ENCODE data around the gene TF. TPM values are rescaled to one million over a fixed set of nuclear protein-coding genes. Genes with fewer than 3 reads are reported as not detected.

The TF gene
- polyA plus RNA-seq, 1 of the 3 experiments (the other 2 are of a cell fraction): 0.08 TPM

- TF ChIP-seq JUND (IDR thresholded peaks at IDR 0.05) (no peak), USF1 (IDR thresholded peaks at IDR 0.05; ENCODE audit: borderline replicate concordance, low read depth) (no peak), TAF1 (IDR thresholded peaks at IDR 0.05; ENCODE audit: borderline replicate concordance, low read depth, low read length) (no peak), MAX (IDR thresholded peaks at IDR 0.05; ENCODE audit: low read depth) (no peak), REST (IDR thresholded peaks at IDR 0.05; ENCODE audit: low read depth, low read length) (no peak)
- H3K79me2 ChIP-seq (ENCODE audit: insufficient read depth): no peaks in the 10 kb centered on the region
- H3K27me3 ChIP-seq (ENCODE audit: insufficient read depth): no peaks in the 10 kb centered on the region; the same call in 1 of the 2 replicates
- H4K20me1 ChIP-seq (ENCODE audit: insufficient read depth): no peaks in the 10 kb centered on the region
- ChIA-PET POLR2A (no interaction called here), CTCF (interaction anchor here (0.6 kb wide), 1 partner anchor 22 kb away, joined by 3 read pairs; no protein-coding TSS in a partner anchor)
- DNase-seq: no peak
- no peak overlapping the region for H2AFZ ChIP-seq (ENCODE audit: low read depth)
- peaks cover 0 to 2% of the 10 kb centered on the region in 2 experiments; a peak in 1 of 4 replicates for H3K4me1 ChIP-seq (ENCODE audit: control insufficient read depth in 1 of 2, insufficient read depth in 2 of 2, low read depth in 1 of 2, low read length in 1 of 2)
- H3K36me3 ChIP-seq (replicated peaks in 1 of 2; ENCODE audit: control insufficient read depth in 1 of 2, insufficient read depth in 2 of 2, low read length in 1 of 2): no peaks in the 10 kb centered on the region
- H3K4me3 ChIP-seq (ENCODE audit: low read depth in 2 of 2, low read length in 1 of 2): no peak overlapping the region
- no peaks in the 10 kb centered on the region for H3K9me3 ChIP-seq
- H3K4me2 ChIP-seq: no peak overlapping the region
- H3K9me2 ChIP-seq: no peaks in the 10 kb centered on the region
- 37% methylated on average over 6 of the region's 6 CpGs for WGBS (ENCODE audit: low lambda C conversion rate)
- H3F3A ChIP-seq (replicated peaks; ENCODE audit: insufficient read depth): no peaks in the 10 kb centered on the region
- no peak overlapping the region for H3K9ac ChIP-seq
- no peak overlapping the region for H3K27ac ChIP-seq (ENCODE audit: low read depth in 2 of 2, low read length in 1 of 2)
These were observed 15.7 kb downstream of the TF start for GRCh38 chr3:133761605-133762484.

- DNase-seq: no peak
- H4K20me1 ChIP-seq (ENCODE audit: insufficient read depth): no peaks in the 10 kb centered on the region
- H3K9me3 ChIP-seq: no peaks in the 10 kb centered on the region
- H3K9ac ChIP-seq: no peak overlapping the region
- no peaks in the 10 kb centered on the region for H3K79me2 ChIP-seq (ENCODE audit: insufficient read depth)
- no peak overlapping the region for H3K4me2 ChIP-seq
- peaks cover 0 to 2% of the 10 kb centered on the region in 2 experiments; a peak in 1 of 4 replicates for H3K4me1 ChIP-seq (ENCODE audit: control insufficient read depth in 1 of 2, insufficient read depth in 2 of 2, low read depth in 1 of 2, low read length in 1 of 2)
- H2AFZ ChIP-seq (ENCODE audit: low read depth): no peak overlapping the region
- H3K4me3 ChIP-seq (ENCODE audit: low read depth in 2 of 2, low read length in 1 of 2): no peak overlapping the region
- no peaks in the 10 kb centered on the region for H3F3A ChIP-seq (replicated peaks; ENCODE audit: insufficient read depth)
- no peaks in the 10 kb centered on the region for H3K36me3 ChIP-seq (replicated peaks in 1 of 2; ENCODE audit: control insufficient read depth in 1 of 2, insufficient read depth in 2 of 2, low read length in 1 of 2)
- no peaks in the 10 kb centered on the region; the same call in 1 of the 2 replicates for H3K27me3 ChIP-seq (ENCODE audit: insufficient read depth)
- no peaks in the 10 kb centered on the region for H3K9me2 ChIP-seq
- ChIA-PET POLR2A (no interaction called here), CTCF (no interaction called here)
- 55% methylated on average over 3 of the region's 3 CpGs for WGBS (ENCODE audit: low lambda C conversion rate)
- H3K27ac ChIP-seq (ENCODE audit: low read depth in 2 of 2, low read length in 1 of 2): no peak overlapping the region
- no peak for TF ChIP-seq GABPA (IDR thresholded peaks at IDR 0.05; ENCODE audit: low read depth)
- no peak for TF ChIP-seq GATA2 (CRISPR knock-in tag; IDR thresholded peaks at IDR 0.05)
- TF ChIP-seq FOSL2 (IDR thresholded peaks at IDR 0.05; ENCODE audit: borderline replicate concordance, low read depth): no peak
- no peak for TF ChIP-seq FOXM1 (IDR thresholded peaks at IDR 0.05; ENCODE audit: low read depth)
- TF ChIP-seq MEF2A (IDR thresholded peaks at IDR 0.05; ENCODE audit: borderline replicate concordance, low read depth): no peak
- no peak for TF ChIP-seq USF1 (IDR thresholded peaks at IDR 0.05; ENCODE audit: borderline replicate concordance, low read depth)
- TF ChIP-seq EP300 (IDR thresholded peaks at IDR 0.05; ENCODE audit: borderline replicate concordance in 1 of 2, low read depth in 1 of 2, low read length in 1 of 2): no peak
- no peak for TF ChIP-seq RCOR1 (IDR thresholded peaks at IDR 0.05; ENCODE audit: low read length)
- no peak for TF ChIP-seq EZH2phosphoT487 (IDR thresholded peaks at IDR 0.05; ENCODE audit: borderline replicate concordance, low read depth)
- no peak for TF ChIP-seq USF2 (IDR thresholded peaks at IDR 0.05; ENCODE audit: borderline replicate concordance, low read depth, low read length)
- no peak for TF ChIP-seq CHD2 (IDR thresholded peaks at IDR 0.05; ENCODE audit: low read length, partially characterized antibody)
- TF ChIP-seq CTCF (IDR thresholded peaks at IDR 0.05): no peak
- TF ChIP-seq MXI1 (IDR thresholded peaks at IDR 0.05; ENCODE audit: low read depth, low read length): no peak
These were observed 16.3 kb downstream of the TF start for GRCh38 chr3:133762539-133762938.
